HG03280 (cell line): Measurements from ENCODE around the gene KCNIP1.

ENCODE experiments used
- ATAC-seq: cut with Tn5 transposase; IDR thresholded peaks from one replicate; pipeline ENCODE4 v1.9.1; 2021; ENCODE audit warnings: mild to moderate bottlenecking, moderate library complexity; ENCODE audit not compliant: unreplicated experiment

The KCNIP1 gene

GRCh38 chr5:170508036-170508435 is 4.2 kb downstream of the KCNIP1 start:
- ATAC-seq: peak; percentile 47

DNA sequence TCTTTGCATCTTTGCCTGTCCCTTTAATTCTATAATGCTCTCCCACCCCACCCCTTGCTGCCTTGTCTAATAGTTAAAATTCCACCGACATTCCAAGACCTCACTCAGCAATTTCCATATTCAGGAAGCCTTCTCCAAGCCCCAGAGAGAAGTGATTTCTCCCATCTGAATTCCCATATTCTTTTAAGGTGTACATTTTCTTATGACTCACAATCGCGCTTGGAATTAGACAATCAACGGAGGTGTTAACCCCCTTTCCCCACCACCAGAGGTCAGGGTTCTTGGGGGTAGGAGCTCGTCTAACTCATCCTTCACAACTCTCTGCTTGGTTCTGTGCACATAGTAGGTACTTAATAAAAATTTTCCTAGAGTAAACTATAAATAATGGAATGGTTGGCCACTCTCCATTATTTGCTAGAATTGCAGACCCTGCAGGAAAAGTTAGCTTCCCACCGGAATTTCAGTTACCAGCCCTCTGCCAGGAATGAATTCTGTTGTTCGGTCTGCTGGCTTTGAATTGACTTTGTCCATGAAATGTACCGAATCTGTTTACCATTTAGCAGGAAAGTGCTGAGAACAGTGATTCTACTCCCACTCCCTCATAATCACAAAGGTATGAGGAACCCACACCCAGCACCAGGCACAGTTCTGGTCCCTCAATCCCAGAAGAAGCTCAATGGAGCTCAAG is 5.0 kb downstream of the KCNIP1 start:
- ATAC-seq: no peak

GRCh38 chr5:170509348-170509660 is 5.5 kb downstream of the KCNIP1 start:
- ATAC-seq: no peak

- no peak for ATAC-seq
Measured at GRCh38 chr5:170510126-170510525, 6.3 kb downstream of the KCNIP1 start.

DNA sequence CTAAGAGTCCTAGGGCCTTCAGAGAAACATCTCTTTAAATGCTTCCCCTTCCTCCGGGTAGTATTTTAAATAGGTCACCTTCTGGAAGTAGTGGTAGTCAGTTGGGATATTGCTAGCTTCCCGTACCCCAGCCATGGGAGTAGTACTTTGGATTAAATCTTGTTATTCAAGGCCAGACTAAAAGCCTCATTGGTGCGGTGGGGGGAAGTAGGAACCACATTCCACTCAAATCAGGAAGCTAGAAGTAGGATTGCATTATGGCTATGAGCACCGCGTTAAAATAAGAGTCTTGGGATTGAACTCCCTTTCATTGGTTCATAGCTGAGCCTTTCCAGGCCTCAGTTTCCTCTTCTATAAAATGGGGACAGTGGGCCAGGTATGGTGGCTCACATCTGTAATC is 6.7 kb downstream of the KCNIP1 start:
- ATAC-seq: no peak

- no peak for ATAC-seq
Measured at GRCh38 chr5:170511551-170512258, 7.9 kb downstream of the KCNIP1 start.

DNA sequence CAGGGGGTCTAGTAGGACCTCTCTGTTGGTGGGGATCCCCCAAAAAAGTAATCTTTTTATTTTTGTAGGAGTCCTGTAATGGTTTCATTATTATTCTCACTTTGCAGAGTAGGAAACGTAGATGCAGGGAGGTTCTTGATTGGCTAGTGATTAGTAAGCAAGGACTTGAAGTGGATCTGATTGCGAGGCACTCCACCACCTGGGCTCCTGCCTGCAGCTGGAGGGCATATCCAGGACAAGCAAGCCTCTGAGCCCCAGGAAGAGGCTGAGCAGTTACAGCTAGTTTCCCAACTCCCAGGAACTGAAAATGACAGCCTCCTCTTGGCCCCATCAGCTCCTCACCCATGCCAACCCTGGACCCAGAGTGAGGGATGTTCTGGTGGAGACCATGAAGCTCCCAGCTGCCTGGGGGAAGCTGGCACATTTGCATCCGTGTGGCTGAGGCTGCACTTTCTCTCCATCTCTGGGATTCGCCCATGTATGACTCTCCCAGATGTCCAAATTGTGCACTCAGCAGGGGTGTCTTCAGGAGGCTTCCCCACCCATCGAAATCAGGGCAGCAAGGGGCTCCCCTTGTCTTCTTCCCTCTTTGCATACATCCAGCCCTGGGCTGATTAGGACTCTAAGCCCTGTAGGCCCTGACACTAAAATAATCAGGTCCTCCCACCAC is 10.2 kb downstream of the KCNIP1 start:
- ATAC-seq: no peak

GRCh38 chr5:170517411-170517810 is 13.6 kb downstream of the KCNIP1 start:
- no peak for ATAC-seq

GRCh38 chr5:170518277-170518676 is 14.5 kb downstream of the KCNIP1 start:
- ATAC-seq: no peak

- no peak for ATAC-seq
Measured at GRCh38 chr5:170519549-170519948, 15.7 kb downstream of the KCNIP1 start.

DNA sequence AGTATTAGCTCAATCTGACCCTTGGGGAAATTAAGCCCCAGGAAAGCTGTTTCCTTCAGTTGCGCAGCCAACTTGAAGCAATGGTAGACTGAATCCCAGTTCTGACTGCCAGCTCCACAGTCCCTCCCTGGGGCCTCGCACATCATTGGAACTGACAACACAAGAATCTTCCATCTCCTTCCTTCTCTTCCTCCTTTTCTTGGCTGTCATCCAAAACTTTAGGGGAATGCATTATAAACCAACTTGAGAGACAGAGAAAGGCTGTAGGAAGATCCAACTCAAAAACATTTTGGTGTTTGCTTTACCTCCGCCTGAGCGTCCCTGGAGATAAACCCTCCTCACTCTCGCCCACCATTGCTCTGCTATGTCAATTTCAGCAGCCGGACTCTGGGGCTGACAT is 16.6 kb downstream of the KCNIP1 start:
- no peak for ATAC-seq

DNA sequence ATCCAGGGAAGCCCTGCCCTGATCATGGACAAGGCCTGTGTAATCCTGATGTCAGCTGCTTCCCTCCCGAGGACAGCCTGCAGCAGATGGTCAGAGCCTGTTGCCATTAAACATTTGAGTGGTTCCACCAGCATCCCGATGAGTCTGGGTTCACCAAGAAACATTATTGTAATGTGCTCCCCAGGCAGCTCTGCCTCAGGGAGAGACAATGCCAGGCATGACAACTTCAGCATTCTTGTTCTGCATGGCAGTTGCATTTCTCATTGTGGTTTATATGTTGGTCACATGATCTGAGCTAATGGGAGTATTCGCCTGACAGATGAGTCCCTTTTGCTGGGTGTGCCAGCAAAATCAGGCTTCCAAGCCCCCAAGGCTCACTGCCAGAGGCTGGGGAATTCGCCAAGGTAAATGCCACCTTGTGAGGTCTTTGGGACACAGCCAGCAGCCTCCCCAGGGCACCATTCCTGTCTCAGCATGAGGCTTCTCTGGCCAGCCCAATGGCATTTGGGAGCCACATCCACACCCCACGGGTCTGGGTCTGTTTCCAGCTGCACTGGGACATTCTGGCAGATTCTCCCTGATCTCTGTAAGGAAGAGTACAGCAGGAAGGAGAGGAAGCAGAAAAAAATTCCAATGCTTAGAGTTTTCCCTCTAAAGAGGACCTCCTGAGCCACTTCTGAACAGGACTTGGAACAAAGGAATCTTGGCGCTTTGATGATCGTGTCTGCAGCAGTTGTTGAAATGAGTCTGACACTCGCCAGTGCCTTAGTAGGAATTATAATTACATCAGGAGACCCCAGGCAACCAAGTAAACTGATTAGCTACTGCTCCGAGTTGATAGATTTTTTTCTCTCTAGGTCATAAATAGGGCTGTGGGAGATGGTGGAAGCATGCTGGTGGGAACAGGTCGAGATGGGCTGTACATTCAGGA is 18.7 kb downstream of the KCNIP1 start:
- no peak for ATAC-seq

DNA sequence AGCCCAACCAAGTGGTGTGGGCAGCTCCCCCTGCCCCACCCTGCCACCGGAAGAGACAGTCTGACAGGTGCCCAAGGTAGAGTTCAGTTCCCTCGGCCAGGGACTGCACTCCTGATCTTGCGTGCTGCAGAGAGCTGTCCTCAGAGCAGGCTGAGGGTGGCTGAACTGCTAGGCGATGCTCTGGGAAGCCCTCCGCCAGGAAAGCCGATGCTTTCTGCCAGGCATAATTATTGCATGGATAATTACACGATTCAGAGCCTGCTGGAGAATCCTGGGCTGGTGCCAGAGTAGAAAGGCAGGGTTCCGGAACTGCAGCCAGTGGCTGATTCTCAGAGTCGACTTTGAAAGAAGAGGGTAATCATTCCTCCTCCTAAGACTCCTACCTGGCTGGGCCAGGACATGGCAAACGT is 19.3 kb downstream of the KCNIP1 start:
- no peak for ATAC-seq

- ATAC-seq: no peak
Measured at GRCh38 chr5:170523830-170524229, 20.0 kb downstream of the KCNIP1 start.

DNA sequence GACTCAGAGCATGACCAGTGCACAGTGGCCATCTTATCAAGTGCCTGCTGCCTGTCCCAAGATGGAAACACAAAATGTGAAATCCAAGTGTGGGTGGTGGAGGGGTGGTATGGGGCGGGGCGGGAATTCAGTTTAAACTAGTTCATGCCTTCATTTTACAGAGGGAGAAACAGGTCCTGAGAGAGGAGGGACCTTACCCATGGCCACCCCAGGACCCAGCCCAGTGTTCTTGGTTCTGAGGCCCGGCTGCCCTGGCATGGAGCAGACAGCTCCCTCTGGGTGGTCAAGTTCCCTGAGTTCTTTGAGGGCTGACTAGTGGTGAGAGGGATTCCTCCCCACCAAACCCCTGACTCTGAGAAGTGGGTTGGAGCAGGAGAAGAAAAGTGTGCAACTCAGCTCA is 20.8 kb downstream of the KCNIP1 start:
- no peak for ATAC-seq

GRCh38 chr5:170525470-170526211 is 21.8 kb downstream of the KCNIP1 start:
- no peak for ATAC-seq

GRCh38 chr5:170527991-170528390 is 24.2 kb downstream of the KCNIP1 start:
- ATAC-seq: no peak

DNA sequence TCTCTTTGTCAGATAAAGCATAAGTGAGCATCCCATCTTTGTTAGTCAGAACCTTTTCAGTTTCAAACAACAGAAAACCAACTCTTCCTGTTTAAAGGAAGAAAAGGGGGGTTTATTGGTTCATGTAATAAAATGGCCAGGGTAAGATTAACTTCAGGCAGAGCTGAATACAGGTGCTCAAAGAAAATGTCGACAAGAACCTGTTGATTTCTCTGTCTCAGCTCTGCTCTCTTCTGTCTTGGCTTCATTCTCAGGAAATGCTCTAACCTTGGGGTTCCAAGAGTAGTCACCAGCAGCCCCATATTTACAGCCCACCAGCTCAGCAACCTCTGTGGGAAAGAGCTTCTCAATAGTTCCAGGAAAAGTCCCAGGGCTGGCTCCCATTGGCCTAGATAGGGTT is 25.2 kb downstream of the KCNIP1 start:
- ATAC-seq: no peak

DNA sequence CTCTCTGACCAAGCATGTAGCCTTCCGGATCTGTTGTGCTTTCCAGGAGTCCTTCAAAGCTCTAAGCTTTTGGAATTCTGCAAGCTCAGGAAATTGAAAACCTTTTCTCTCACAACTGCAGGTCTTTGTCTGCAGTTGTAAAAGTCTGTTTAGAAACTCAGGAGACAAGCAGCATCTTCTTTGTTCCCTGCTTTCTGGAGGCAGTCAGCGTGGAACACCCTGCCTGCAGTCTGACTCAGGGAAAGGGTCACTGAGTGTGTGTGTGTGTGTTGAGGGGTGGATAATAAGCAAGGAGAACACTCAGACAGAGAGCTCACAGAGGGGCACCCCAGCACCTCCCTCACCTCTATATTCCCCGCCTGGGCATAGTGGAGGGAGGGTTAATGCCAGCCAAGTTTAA is 29.1 kb downstream of the KCNIP1 start:
- ATAC-seq: no peak

DNA sequence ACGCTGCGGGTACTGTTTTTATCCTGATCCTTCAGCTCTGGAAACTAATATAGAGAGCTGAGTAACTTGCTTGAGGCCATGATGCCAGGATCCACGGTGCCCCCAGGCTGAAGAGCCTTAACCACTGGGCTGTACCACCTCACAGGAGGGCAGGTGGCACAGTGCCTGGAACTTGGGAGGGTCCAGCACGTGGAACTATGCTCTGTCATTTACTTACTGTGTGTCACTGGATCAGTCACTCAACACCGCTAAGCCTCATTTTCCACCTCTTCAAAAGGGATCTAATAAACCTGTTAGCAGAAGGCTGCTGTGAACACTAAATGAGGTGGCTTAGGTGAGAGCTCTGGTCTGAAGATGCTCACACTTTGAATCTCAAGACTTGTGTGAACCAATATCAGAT is 29.6 kb downstream of the KCNIP1 start:
- no peak for ATAC-seq

- ATAC-seq: no peak
Measured at GRCh38 chr5:170534177-170534576, 30.4 kb downstream of the KCNIP1 start.
